Smooth muscle cell (in vitro differentiated cells): ENCODE data around the gene PGBD2. TPM values are rescaled to one million over a fixed set of nuclear protein-coding genes. Genes with fewer than 3 reads are reported as not detected.

Experiments
- DNase-seq: peaks from one replicate; lab custom pipeline; 2025; ENCODE audit not compliant: unreplicated experiment; lab: John Stamatoyannopoulos, UW
- H2AFZ ChIP-seq: fragments of 200-600 bp; sonication (generic); 2 replicates; pipeline ENCODE4 v1.6.0; 2016; ENCODE audit warnings: antibody characterized with exemption, low read depth, mild to moderate bottlenecking
- H3F3A ChIP-seq: fragments of 200-600 bp; sonication (generic); 2 replicates; pipeline ENCODE4 v1.6.0; 2017; ENCODE audit warnings: antibody characterized with exemption, low read depth
- H3K27ac ChIP-seq: fragments of 200-600 bp; sonication (generic); 2 replicates; pipeline ENCODE4 v1.5.1; 2016; ENCODE audit warnings: low read depth, mild to moderate bottlenecking
- H3K27me3 ChIP-seq: fragments of 200-600 bp; sonication (generic); 2 replicates; pipeline ENCODE4 v1.6.1; 2016; ENCODE audit warnings: low read depth, mild to moderate bottlenecking
- H3K36me3 ChIP-seq: fragments of 200-600 bp; sonication (generic); 2 replicates; pipeline ENCODE4 v1.5.1; 2016; ENCODE audit warnings: low read depth
- H3K4me1 ChIP-seq: fragments of 200-600 bp; sonication (generic); 2 replicates; pipeline ENCODE4 v1.5.1; 2016; ENCODE audit warnings: low read depth
- H3K4me2 ChIP-seq: fragments of 200-600 bp; sonication (generic); 2 replicates; pipeline ENCODE4 v1.6.0; 2016; ENCODE audit warnings: mild to moderate bottlenecking
- H3K4me3 ChIP-seq: fragments of 200-600 bp; sonication (generic); 2 replicates; pipeline ENCODE4 v1.5.1; 2016; ENCODE audit warnings: mild to moderate bottlenecking
- H3K79me2 ChIP-seq: fragments of 200-600 bp; sonication (generic); 2 replicates; pipeline ENCODE4 v1.6.0; 2016; ENCODE audit warnings: low read depth, mild to moderate bottlenecking
- H3K9ac ChIP-seq: fragments of 200-600 bp; sonication (generic); 2 replicates; pipeline ENCODE4 v1.6.0; 2016; ENCODE audit warnings: low read depth
- H3K9me3 ChIP-seq: fragments of 200-600 bp; sonication (generic); replicated peaks from 2 replicates; pipeline ENCODE4 v1.5.1; 2016; ENCODE audit warnings: low read depth
- H4K20me1 ChIP-seq: fragments of 200-600 bp; sonication (generic); 2 replicates; pipeline ENCODE4 v1.6.0; 2016; ENCODE audit warnings: low read depth
- WGBS: methylation state at CpG from one replicate; pipeline ENCODE4 v1.1.7; 2016; ENCODE audit warnings: low lambda C conversion rate; 5-methylcytosine and 5-hydroxymethylcytosine counted together
- polyA plus RNA-seq: library from polyadenylated mRNA; unstranded; fragments of >200 nt; fragmentation: Nextera tagmentation; extraction: Ambion mirVana; gene quantifications from 2 replicates; pipeline ENCODE4 v1.2.1, GENCODE V29; 2016
- total RNA-seq: library from RNA; depleted of rRNA; stranded (reverse); fragments of >200 nt; gene quantifications from 2 replicates; pipeline ENCODE4 v1.2.3, GENCODE V29; 2014
- TF ChIP-seq, protein P1 (sequence below): fragments of 200-600 bp; sonication (generic); IDR thresholded peaks from 2 replicates; pipeline ENCODE4 v1.5.1; 2017; ENCODE audit warnings: borderline replicate concordance, mild to moderate bottlenecking, antibody characterized with exemption; ENCODE audit not compliant: insufficient read depth, poor library complexity, severe bottlenecking

Gene PGBD2, protein sequence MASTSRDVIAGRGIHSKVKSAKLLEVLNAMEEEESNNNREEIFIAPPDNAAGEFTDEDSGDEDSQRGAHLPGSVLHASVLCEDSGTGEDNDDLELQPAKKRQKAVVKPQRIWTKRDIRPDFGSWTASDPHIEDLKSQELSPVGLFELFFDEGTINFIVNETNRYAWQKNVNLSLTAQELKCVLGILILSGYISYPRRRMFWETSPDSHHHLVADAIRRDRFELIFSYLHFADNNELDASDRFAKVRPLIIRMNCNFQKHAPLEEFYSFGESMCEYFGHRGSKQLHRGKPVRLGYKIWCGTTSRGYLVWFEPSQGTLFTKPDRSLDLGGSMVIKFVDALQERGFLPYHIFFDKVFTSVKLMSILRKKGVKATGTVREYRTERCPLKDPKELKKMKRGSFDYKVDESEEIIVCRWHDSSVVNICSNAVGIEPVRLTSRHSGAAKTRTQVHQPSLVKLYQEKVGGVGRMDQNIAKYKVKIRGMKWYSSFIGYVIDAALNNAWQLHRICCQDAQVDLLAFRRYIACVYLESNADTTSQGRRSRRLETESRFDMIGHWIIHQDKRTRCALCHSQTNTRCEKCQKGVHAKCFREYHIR
- total RNA-seq (2.3 and 3.5 TPM in 2 replicates), polyA plus RNA-seq (3.5 and 4.0 TPM in 2 replicates)

DNA sequence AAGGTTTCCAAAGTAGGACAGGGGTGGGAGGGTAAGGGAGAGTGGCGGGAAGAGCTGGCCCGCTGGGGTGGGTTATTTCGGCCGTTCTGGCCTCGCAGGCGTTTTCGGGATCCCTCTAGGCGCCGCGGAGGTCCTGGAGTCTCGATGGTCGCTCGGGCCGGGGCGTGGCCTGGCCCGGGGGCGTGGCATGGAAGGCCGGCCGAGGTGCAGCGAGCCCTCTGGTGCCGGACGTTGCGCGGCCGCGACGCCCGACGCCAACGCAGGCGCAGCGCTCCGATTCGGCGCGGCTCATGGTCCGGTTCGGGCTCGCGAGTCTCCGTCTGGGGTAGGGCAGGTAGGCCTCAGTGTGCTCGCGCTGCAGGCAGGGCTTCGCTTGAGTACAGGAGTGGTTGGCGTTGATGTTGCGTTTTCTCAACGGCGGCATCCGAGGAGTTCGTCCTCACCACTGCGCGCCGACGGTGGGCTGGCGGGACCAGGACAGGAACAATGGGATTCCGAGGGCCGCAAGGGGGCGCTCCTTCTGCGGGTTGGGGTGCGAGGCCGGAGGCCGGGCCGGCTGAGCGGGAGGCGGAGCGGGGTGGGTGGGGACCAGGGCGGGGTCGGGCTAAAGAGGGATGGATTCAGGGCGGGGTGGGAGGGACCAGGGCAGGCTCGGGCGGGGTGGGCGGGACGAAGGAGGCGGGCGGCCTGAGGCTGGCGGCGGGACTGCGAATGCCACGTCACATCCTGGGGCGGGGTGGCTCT, at the start of gene PGBD2:
TSS of gene PGBD2 (plus strand) at position 227 of the 744 bp plus-strand sequence. CDS start 7,628 bp downstream, outside the sequence.
- Histone ChIP-seq H2AFZ (peak within 1 kb of the TSS; percentile 99), H3F3A (peaks cover 12% of the 10 kb centered on the region), H3K9me3 (no peaks in the 10 kb centered on the region), H3K9ac (peak within 1 kb of the TSS; percentile 91), H3K79me2 (peaks cover 19% of the 10 kb centered on the region), H3K4me1 (peaks cover 13% of the 10 kb centered on the region), H3K36me3 (no peaks in the 10 kb centered on the region), H3K4me2 (peak within 1 kb of the TSS; percentile 93), H3K27me3 (peaks cover under 1% of the 10 kb centered on the region), H3K27ac (peak within 1 kb of the TSS; percentile 90), H3K4me3 (peak within 1 kb of the TSS; percentile 72), H4K20me1 (no peaks in the 10 kb centered on the region)
- WGBS = 1% methylated on average over 60 of the region's 80 CpGs
- TF ChIP-seq, protein P1, sequence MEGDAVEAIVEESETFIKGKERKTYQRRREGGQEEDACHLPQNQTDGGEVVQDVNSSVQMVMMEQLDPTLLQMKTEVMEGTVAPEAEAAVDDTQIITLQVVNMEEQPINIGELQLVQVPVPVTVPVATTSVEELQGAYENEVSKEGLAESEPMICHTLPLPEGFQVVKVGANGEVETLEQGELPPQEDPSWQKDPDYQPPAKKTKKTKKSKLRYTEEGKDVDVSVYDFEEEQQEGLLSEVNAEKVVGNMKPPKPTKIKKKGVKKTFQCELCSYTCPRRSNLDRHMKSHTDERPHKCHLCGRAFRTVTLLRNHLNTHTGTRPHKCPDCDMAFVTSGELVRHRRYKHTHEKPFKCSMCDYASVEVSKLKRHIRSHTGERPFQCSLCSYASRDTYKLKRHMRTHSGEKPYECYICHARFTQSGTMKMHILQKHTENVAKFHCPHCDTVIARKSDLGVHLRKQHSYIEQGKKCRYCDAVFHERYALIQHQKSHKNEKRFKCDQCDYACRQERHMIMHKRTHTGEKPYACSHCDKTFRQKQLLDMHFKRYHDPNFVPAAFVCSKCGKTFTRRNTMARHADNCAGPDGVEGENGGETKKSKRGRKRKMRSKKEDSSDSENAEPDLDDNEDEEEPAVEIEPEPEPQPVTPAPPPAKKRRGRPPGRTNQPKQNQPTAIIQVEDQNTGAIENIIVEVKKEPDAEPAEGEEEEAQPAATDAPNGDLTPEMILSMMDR = peak; percentile 64
- DNase-seq = peak; percentile 98

DNA sequence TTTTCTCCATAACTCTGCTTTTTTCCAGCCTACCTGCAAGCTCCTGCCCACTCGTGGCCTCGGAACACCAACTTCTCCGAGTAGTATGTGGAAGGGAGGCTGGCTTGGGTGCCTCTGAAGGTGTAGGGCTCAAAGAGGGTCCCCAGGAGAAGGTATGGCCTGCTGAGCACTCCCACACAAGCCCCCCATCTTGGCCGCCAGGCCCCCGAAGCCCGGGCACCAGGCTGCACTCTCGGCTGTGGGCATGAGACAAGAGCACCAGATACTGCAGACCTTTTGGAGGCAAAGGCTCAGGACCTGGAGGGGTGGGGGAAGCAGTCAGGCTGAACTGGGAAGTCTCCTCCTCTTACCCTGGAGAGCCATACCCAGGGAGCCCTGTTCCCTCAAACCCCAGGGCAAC, 48.8 kb upstream of the PGBD2 start:
- no peak for DNase-seq
- Histone ChIP-seq H3K79me2 (no peaks in the 10 kb centered on the region), H3K4me1 (peaks cover 13% of the 10 kb centered on the region), H3K4me2 (peak overlapping the region; percentile 96), H3K9ac (no peak overlapping the region), H4K20me1 (no peaks in the 10 kb centered on the region), H3K4me3 (peak overlapping the region; percentile 74), H3K9me3 (no peaks in the 10 kb centered on the region), H3K36me3 (no peaks in the 10 kb centered on the region), H3K27me3 (no peaks in the 10 kb centered on the region), H2AFZ (no peak overlapping the region), H3K27ac (no peak overlapping the region), H3F3A (peaks cover 8% of the 10 kb centered on the region)
- WGBS = 92% methylated on average over 7 of the region's 7 CpGs
- TF ChIP-seq, protein P1 = no peak

DNA sequence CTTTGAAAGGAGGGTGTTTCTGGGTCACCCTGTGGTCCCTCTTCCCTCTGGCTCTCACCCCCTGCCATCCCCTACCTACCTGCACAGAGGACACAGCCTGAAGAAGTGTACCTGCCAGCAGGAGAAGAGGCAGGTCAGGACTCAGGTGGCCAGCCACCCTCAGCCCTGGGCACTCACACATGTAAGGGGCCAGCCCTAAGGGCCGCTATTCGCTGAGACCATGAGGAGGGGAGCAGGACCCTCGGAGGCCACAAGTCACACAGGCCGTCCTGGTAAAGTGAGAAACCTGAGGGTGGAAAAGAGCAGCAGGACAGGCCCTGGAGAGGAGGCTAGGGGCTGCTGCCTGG, 48.3 kb upstream of the PGBD2 start:
- Histone ChIP-seq H3K4me3 (peak overlapping the region; percentile 74), H3K36me3 (no peaks in the 10 kb centered on the region), H3K79me2 (no peaks in the 10 kb centered on the region), H3K27me3 (no peaks in the 10 kb centered on the region), H3K9me3 (no peaks in the 10 kb centered on the region), H4K20me1 (no peaks in the 10 kb centered on the region), H3K27ac (no peak overlapping the region), H3K4me2 (peak overlapping the region; percentile 96), H3K4me1 (peaks cover 13% of the 10 kb centered on the region), H3K9ac (no peak overlapping the region), H2AFZ (no peak overlapping the region), H3F3A (peaks cover 8% of the 10 kb centered on the region)
- TF ChIP-seq, protein P1 = no peak
- WGBS = 17% methylated on average over 4 of the region's 4 CpGs
- no peak for DNase-seq
